Measurements from ENCODE around the gene BRME1.

GRCh38 chr19:13934785-13935109 is 28.8 kb upstream of the BRME1 start:
- TF ChIP-seq CTCF (IDR thresholded peaks at IDR 0.05) (no peak), POLR2A (IDR thresholded peaks at IDR 0.05) (no peak)

All from testis (tissue), 2 donors.